Epithelial cell of proximal tubule (primary cell): ENCODE data around the gene GJB4. TPM values are rescaled to one million over a fixed set of nuclear protein-coding genes. Genes with fewer than 3 reads are reported as not detected.

Experiments
- DNase-seq: peaks from one replicate; pipeline ENCODE4 v3.0.0-alpha.2; 2011; ENCODE audit warnings: low read depth
- H3K4me3 ChIP-seq: 2 replicates; pipeline ENCODE4 v1.5.1; 2011; ENCODE audit warnings: low read depth, mild to moderate bottlenecking, low read length
- total RNA-seq: library from RNA; depleted of rRNA; stranded (reverse); fragments of >200 nt; gene quantifications from 2 replicates; pipeline ENCODE4 v1.2.3, GENCODE V29; 2015
- TF ChIP-seq, protein P1 (sequence below): conservative IDR thresholded peaks from 2 replicates; pipeline ENCODE4 v1.5.1; 2012; ENCODE audit warnings: low read depth, mild to moderate bottlenecking, low read length

GJB4 gene
- total RNA-seq, 1 donor from 2014 or later, result 2.9 TPM

DNA sequence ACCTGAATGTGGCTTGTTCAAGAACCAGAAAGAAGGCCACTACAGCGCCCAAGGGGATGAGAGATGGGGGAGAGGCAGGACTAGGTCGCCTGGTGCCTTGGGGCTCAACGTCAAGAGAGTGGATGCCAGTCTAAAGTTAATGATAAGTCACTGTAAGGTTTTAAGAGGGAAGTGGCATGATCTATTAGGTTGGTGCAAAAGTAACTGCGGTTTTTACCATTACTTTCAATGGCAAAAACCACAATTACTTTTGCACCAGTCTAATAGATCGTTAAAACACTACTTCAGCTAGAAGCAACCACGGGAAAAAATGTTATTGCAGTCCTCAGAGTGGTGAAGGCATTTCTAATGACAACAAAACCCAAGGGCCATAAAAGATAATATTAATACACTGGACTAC, 18.8 kb downstream of the GJB4 start:
- TF ChIP-seq, protein P1, sequence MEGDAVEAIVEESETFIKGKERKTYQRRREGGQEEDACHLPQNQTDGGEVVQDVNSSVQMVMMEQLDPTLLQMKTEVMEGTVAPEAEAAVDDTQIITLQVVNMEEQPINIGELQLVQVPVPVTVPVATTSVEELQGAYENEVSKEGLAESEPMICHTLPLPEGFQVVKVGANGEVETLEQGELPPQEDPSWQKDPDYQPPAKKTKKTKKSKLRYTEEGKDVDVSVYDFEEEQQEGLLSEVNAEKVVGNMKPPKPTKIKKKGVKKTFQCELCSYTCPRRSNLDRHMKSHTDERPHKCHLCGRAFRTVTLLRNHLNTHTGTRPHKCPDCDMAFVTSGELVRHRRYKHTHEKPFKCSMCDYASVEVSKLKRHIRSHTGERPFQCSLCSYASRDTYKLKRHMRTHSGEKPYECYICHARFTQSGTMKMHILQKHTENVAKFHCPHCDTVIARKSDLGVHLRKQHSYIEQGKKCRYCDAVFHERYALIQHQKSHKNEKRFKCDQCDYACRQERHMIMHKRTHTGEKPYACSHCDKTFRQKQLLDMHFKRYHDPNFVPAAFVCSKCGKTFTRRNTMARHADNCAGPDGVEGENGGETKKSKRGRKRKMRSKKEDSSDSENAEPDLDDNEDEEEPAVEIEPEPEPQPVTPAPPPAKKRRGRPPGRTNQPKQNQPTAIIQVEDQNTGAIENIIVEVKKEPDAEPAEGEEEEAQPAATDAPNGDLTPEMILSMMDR, result no peak
- no peak for DNase-seq
- no peak overlapping the region for H3K4me3 ChIP-seq

DNA sequence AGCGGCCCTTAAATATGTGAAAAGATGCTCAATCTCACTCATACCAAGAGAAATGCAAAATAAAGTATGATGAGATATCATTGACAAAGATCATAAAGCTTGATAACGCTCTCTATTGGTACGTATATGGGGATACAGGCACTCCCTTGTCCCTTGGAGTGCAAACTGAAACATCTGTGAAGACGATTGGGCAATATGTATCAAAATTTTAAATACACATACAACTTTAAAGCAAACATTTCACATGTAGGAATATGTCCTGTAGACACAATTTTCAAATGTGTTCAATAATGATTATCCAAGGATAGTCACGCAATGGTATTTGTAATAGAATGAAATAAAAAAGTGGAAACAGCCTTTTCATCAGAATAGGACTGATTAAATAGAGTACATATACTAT, 19.5 kb downstream of the GJB4 start:
- H3K4me3 ChIP-seq, result no peak overlapping the region
- TF ChIP-seq, protein P1, result no peak
- no peak for DNase-seq

DNA sequence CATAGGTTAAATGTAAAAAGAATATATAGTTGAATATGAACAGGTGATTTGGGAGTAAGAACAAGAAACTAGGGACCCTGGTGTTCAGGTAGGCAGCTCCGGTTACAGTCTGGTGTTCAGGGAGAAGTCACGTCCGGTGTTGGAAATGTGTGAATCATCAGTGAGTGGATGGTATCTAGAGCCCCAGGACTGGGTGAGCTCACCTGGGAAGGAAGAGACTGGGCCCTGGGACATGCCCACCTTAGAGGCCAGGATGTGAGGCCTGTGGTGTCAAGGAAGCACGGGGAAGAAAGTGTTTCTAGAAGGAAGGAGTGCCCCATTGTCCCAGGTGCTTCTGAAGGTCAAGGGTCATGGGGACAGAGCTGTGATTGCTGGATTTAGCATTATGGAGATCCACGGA, 20.0 kb downstream of the GJB4 start:
- TF ChIP-seq, protein P1, result no peak
- H3K4me3 ChIP-seq, result no peak overlapping the region
- DNase-seq, result no peak

DNA sequence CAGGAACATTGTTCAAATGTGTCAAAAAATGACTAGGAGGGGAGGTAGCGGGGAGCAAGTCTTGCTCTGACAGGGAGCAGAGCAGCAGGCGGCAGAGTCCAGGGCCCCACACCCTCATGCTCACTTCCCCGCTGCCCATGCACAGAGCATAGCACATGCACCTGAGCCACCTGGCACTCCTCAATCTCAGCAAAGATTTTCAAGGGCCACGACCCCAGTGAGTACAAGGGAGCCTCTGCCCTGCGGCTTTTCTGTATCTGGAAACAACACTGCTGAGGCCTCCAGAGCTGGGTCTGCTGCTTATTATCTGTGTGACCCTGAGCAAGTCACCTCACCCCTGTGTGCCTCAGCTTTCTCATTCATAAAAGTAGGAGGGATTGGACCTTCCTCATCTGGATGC, 20.4 kb downstream of the GJB4 start:
- H3K4me3 ChIP-seq, result no peak overlapping the region
- TF ChIP-seq, protein P1, result no peak
- DNase-seq, result no peak

DNA sequence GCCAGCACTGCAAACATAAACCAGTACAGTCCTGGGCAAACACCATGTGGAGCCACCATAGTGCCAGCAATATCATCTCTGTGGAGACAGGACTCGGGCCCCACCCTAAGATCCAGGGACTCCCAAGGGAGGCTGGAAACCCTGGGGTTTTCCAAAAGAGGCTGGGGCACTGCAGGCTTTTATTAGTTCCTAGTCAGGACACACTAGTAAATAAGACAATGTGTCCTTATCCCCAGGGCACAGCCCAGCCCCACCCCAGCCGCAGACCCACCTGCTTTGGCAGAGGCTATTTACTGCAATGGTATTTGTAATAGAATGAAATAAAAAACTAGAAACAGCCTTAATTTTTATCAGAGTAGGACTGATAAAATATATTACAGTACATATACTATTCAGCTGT, 21.0 kb downstream of the GJB4 start:
- TF ChIP-seq, protein P1, result no peak
- no peak overlapping the region for H3K4me3 ChIP-seq
- DNase-seq, result no peak

DNA sequence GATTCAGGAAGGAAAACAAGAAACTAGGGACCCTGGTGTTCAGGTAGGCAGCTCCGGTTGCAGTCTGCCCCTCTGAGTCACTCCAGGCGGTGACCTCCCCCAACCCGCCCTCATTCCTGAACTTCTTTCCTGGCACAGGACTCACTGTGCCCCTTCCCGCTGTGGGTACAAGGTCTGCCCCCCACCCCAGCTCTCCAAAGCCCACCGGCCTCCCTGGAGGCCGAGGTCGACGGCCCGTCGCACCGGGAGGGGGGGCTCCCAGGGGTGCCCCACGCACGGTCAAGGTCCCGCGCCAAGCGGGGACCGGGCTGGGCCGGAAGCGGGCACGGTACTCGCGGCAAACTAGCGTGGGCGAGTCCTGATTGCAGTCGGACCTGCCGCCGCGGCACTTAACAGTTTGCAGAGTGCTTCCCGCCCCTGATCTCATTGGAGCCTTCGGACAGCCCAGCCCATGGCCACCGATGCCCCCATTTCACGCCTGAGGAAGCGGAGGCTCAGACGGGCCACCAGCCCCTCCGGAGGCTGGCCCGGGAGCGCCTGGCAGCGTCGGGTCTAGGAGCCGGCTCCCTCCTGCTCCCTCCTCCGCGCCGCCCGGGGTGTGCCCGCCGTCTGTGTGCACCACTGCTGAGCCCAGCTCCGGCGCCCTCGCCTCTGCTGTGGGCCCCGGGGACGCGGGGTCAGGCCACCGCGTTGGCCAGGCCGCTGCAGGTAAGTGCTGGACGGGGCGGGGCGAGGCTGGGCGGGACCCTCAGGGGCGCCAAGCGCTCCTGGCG, 21.7 kb downstream of the GJB4 start, which contains the start of gene GJB3:
GJB3 (plus strand) TSS at position 144 of the 773 bp plus-strand sequence. CDS start 3,549 bp downstream, outside the sequence.
- TF ChIP-seq, protein P1, result no peak
- DNase-seq, result no peak
- peak within 1 kb of the TSS; percentile 67 for H3K4me3 ChIP-seq
